ENCODE data around the gene DOCK8.

- TF ChIP-seq SP1 (IDR thresholded peaks at IDR 0.05) (no peak), CTBP1 (IDR thresholded peaks at IDR 0.05; ENCODE audit: borderline replicate concordance) (no peak), HDGF (IDR thresholded peaks at IDR 0.05; ENCODE audit: borderline replicate concordance) (no peak), TARDBP (IDR thresholded peaks at IDR 0.05) (no peak), PKNOX1 (IDR thresholded peaks at IDR 0.05) (no peak), ELF4 (IDR thresholded peaks at IDR 0.05) (no peak)
Observed at GRCh38 chr9:431701-432100, 217.0 kb downstream of the DOCK8 start.
